Subcutaneous adipose tissue (tissue), 4 donors: ENCODE measurements around the gene PTPRH. TPM values are rescaled to one million over a fixed set of nuclear protein-coding genes. Genes with fewer than 3 reads are reported as not detected.

Experiments
- total RNA-seq, 4 donors: library from RNA; depleted of rRNA; stranded (reverse); fragments of >200 nt; gene quantifications; one replicate each; pipeline ENCODE4 v1.1.0, GENCODE V29; 2016
- TF ChIP-seq, protein P1 (sequence below): fragments of 450-650 bp; IDR thresholded peaks from one replicate; pipeline ENCODE4 v1.5.1; 2016; ENCODE audit warnings: low read depth, mild to moderate bottlenecking, control low read depth, antibody characterized with exemption, moderate library complexity

PTPRH gene
- total RNA-seq, 4 donors from 2014 or later: 0.19 to 2.9 (median 1.3) TPM

GRCh38 chr19:55228015-55228391, 18.7 kb upstream of the PTPRH start:
- TF ChIP-seq, protein P1, sequence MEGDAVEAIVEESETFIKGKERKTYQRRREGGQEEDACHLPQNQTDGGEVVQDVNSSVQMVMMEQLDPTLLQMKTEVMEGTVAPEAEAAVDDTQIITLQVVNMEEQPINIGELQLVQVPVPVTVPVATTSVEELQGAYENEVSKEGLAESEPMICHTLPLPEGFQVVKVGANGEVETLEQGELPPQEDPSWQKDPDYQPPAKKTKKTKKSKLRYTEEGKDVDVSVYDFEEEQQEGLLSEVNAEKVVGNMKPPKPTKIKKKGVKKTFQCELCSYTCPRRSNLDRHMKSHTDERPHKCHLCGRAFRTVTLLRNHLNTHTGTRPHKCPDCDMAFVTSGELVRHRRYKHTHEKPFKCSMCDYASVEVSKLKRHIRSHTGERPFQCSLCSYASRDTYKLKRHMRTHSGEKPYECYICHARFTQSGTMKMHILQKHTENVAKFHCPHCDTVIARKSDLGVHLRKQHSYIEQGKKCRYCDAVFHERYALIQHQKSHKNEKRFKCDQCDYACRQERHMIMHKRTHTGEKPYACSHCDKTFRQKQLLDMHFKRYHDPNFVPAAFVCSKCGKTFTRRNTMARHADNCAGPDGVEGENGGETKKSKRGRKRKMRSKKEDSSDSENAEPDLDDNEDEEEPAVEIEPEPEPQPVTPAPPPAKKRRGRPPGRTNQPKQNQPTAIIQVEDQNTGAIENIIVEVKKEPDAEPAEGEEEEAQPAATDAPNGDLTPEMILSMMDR: no peak

DNA sequence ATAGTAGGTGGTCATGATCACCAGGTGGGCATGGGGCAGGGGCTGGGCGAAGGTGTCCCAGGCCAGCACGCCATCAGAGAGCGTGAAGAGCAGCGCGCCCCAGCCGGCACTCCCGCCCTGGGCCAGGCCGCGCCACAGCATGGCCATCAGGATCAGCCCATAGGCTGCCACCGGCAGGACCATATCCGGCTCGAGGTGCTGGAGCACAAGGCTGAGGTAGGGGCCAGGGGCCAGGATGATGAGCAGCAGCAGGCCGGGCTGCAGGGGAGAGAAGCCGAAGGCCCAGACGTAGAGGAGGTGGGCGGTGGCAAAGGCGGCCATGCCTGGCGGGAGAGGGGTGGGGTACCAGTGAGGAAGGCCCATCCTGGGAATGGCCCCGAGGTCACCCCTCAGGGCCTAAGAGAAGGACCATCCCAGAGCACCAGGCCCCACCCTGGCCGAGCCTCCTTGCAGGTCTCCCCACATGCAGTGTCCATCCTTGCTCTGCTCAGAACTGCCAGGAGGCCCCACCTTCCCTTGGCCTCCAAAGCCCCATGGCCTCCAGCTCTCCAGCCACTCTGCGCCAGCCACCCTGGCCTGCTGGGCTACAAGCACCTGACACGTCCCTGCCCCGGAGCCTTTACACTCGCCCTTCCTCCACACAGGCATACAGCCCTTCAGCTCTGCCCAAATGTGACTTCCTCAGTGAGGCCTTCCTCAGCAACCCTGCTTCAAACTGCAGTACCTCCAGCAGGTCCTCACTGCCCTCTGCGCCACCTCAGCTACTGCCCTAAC, 18.1 kb upstream of the PTPRH start:
- TF ChIP-seq, protein P1: no peak

DNA sequence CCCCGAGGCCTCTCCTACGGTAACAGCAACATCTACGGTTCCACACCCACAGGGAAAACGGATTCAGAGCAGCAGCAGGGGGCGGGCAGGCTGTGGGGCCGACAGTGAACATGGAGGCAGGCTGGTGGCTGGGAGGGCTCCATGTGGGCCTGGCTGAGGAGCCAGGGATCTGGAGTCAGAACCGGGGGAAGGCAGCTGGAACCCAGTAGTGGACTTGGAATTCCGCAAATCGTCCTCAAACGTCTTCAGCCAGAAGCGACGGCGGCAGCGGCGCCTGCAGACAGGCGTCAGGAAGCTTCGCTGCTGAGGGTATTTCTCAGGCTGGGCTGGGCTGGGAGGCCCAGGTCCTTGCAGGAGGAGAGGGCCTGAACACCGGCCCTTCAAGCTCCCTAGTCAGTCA, 17.5 kb upstream of the PTPRH start:
- TF ChIP-seq, protein P1: no peak

- TF ChIP-seq, protein P1: no peak
Observed at GRCh38 chr19:55226273-55226672, 17.0 kb upstream of the PTPRH start.

GRCh38 chr19:55225415-55225958, 16.2 kb upstream of the PTPRH start:
- TF ChIP-seq, protein P1: no peak

DNA sequence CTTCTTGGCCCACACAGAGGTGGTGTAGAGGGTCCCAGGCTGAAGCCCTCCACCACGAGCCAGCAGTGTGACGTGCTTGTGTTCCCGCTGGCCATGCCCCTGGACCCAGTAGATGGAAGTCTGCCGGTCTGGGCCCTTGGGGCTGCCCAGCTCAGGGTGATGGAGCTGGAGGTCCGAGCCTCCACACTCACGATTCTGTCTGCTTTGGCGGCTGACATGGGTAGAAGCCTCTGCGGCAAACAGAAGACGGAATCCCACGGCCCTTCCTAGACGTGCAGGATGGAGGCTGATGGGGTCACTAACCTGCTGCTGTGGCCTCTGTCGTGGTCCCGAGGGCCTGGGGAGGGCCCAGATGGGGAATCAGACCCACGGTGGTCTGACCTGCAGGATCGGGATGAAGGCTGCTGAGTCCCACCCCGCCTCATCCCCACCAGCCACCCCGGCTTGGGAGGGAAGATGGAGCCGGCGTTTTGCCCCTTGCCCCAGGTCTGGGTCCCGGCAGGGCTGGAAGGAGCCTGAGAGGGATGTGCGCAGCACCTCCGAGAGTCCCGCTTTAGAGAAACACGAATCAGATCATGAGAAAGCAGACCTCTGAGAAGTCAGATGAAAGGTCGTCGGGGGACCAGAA, 14.9 kb upstream of the PTPRH start:
- TF ChIP-seq, protein P1: no peak

DNA sequence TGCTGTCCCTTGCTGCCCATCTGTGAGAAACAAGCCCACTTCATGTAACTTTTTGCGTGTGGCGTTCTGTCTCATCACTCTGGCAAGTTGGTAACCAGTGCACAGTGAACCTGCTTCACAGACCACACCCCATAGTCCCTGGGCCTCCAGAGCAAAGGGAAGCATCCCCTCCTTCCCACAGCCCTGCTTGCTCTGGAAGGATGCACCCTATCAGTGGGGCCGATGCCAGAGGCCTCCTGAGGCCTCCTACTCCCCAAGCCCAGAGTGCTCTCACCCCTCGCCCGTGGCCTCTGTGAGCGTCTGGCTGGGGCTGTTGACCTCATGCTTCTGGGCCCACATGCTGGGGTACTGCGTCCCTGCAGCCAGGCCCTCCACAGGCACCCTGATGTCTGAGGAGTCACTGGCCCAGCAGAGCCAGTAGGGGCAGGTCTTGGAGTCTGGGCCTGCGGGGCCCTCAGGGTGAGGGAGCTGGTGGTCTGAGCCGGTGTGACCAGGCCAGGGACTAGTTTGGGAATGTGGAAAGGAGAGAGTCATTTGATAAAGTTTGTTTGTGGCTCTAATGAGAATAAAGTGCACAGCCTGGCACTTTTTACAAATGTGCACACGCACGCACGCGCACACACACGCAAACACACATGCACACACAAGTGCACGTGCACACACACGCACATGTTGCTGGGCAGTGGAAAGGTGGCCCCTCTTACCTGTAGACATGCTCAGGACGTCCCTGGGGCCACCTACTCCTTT, 14.2 kb upstream of the PTPRH start:
- TF ChIP-seq, protein P1: no peak
